H9 (cell line): ENCODE data around the gene JMJD7. TPM values are rescaled to one million over a fixed set of nuclear protein-coding genes. Genes with fewer than 3 reads are reported as not detected.

ENCODE experiments used
- DNase-seq: peaks from one replicate; pipeline ENCODE4 v3.0.0-alpha.2; 2017
- H2AFZ ChIP-seq: one replicate; pipeline ENCODE4 v1.6.1; 2013; ENCODE audit warnings: mild to moderate bottlenecking, low read length, control low read depth, moderate library complexity
- H2AK5ac ChIP-seq: 2 replicates; pipeline ENCODE4 v1.6.1; 2013; ENCODE audit warnings: low read length, control low read depth, mixed read lengths; ENCODE audit not compliant: insufficient read length
- H2BK120ac ChIP-seq: one replicate; pipeline ENCODE4 v1.6.1; 2013; ENCODE audit warnings: low read depth, mild to moderate bottlenecking, low read length, control low read depth, inconsistent platforms; ENCODE audit not compliant: poor library complexity, severe bottlenecking
- H2BK12ac ChIP-seq: 2 replicates; pipeline ENCODE4 v1.6.1; 2013; ENCODE audit warnings: low read length, control low read depth, mixed read lengths, low read depth; ENCODE audit not compliant: insufficient read length
- H2BK15ac ChIP-seq: 2 replicates; pipeline ENCODE4 v1.6.1; 2013; ENCODE audit warnings: low read depth, low read length, control low read depth
- H2BK20ac ChIP-seq: one replicate; pipeline ENCODE4 v1.6.1; 2013; ENCODE audit warnings: low read depth, mild to moderate bottlenecking, low read length, control low read depth, inconsistent platforms; ENCODE audit not compliant: poor library complexity, severe bottlenecking
- H2BK5ac ChIP-seq: 2 replicates; pipeline ENCODE4 v1.6.1; 2013; ENCODE audit warnings: low read length, control low read depth, mixed read lengths; ENCODE audit not compliant: insufficient read length
- H3K14ac ChIP-seq: 2 replicates; pipeline ENCODE4 v1.6.1; 2013; ENCODE audit warnings: low read length, control low read depth; ENCODE audit not compliant: insufficient read depth
- H3K18ac ChIP-seq: 2 replicates; pipeline ENCODE4 v1.6.1; 2013; ENCODE audit warnings: low read depth, mild to moderate bottlenecking, mixed read lengths, low read length, control low read depth; ENCODE audit not compliant: insufficient read length
- H3K23ac ChIP-seq: 2 replicates; pipeline ENCODE4 v1.6.1; 2013; ENCODE audit warnings: low read length, control low read depth, mixed read lengths, low read depth; ENCODE audit not compliant: insufficient read length
- H3K23me2 ChIP-seq: 2 replicates; pipeline ENCODE4 v1.6.1; 2013; ENCODE audit warnings: low read depth, mild to moderate bottlenecking, mixed read lengths, low read length, control low read depth; ENCODE audit not compliant: insufficient read length, poor library complexity, severe bottlenecking
- H3K27ac ChIP-seq: 2 replicates; pipeline ENCODE4 v1.5.1; 2013; ENCODE audit warnings: low read length, control low read depth, mixed read lengths, low read depth; ENCODE audit not compliant: insufficient read length
- H3K27me3 ChIP-seq: 2 replicates; pipeline ENCODE4 v1.6.1; 2013; ENCODE audit warnings: low read length, control low read depth, inconsistent platforms; ENCODE audit not compliant: insufficient read depth
- H3K4ac ChIP-seq: 2 replicates; pipeline ENCODE4 v1.6.1; 2013; ENCODE audit warnings: low read depth, mild to moderate bottlenecking, control low read depth, inconsistent platforms, low read length, moderate library complexity
- H3K4me1 ChIP-seq: 2 replicates; pipeline ENCODE4 v1.6.1; 2013; ENCODE audit warnings: low read length, control low read depth, inconsistent platforms; ENCODE audit not compliant: insufficient read depth
- H3K4me2 ChIP-seq: 2 replicates; pipeline ENCODE4 v1.6.1; 2013; ENCODE audit warnings: low read length, control low read depth, mixed read lengths; ENCODE audit not compliant: insufficient read length, insufficient read depth
- H3K56ac ChIP-seq: 2 replicates; pipeline ENCODE4 v1.6.1; 2013; ENCODE audit warnings: low read depth, mild to moderate bottlenecking, mixed read lengths, low read length, control low read depth; ENCODE audit not compliant: insufficient read length
- H3K79me1 ChIP-seq: 2 replicates; pipeline ENCODE4 v1.6.1; 2013; ENCODE audit warnings: low read depth, mild to moderate bottlenecking, moderate library complexity, low read length, control low read depth, inconsistent platforms; ENCODE audit not compliant: insufficient read depth, poor library complexity, severe bottlenecking
- H3K79me2 ChIP-seq: 2 replicates; pipeline ENCODE4 v1.6.1; 2013; ENCODE audit warnings: low read length, control low read depth, inconsistent platforms; ENCODE audit not compliant: insufficient read depth
- H3K9ac ChIP-seq: 2 replicates; pipeline ENCODE4 v1.6.1; 2013; ENCODE audit warnings: low read length, control low read depth, mixed read lengths; ENCODE audit not compliant: insufficient read length; ENCODE audit errors: extremely low read depth
- H3K9me3 ChIP-seq: one replicate; pipeline ENCODE4 v1.6.1; 2013; ENCODE audit warnings: low read depth, low read length, inconsistent platforms; ENCODE audit not compliant: control insufficient read depth
- H3T11ph ChIP-seq: one replicate; pipeline ENCODE4 v1.6.1; 2013; ENCODE audit warnings: mild to moderate bottlenecking, low read length, control low read depth, inconsistent platforms
- H4K20me1 ChIP-seq: one replicate; pipeline ENCODE4 v1.6.1; 2013; ENCODE audit not compliant: control insufficient read depth, insufficient read length, insufficient read depth
- H4K5ac ChIP-seq: 2 replicates; pipeline ENCODE4 v1.6.1; 2013; ENCODE audit warnings: low read depth, mild to moderate bottlenecking, mixed read lengths, low read length, control low read depth; ENCODE audit not compliant: insufficient read length
- H4K8ac ChIP-seq: replicated peaks from 2 replicates; pipeline ENCODE4 v1.6.1; 2013; ENCODE audit warnings: low read length, control low read depth, mixed read lengths, low read depth; ENCODE audit not compliant: insufficient read length
- H4K91ac ChIP-seq: 2 replicates; pipeline ENCODE4 v1.6.1; 2013; ENCODE audit warnings: low read depth, mild to moderate bottlenecking, moderate library complexity, mixed read lengths, low read length, control low read depth; ENCODE audit not compliant: insufficient read length
- H3K27ac Mint-ChIP-seq, 3 experiments: 2 replicates in 2 of 3; 3 replicates in 1 of 3; pipeline ENCODE4 v1.8.0; 2020 to 2021; ENCODE audit warnings: mixed read lengths in 3 of 3, mild to moderate bottlenecking in 1 of 3, moderate library complexity in 1 of 3
- H3K27me3 Mint-ChIP-seq: 2 replicates; pipeline ENCODE4 v1.8.0; 2021; ENCODE audit warnings: low read depth, mild to moderate bottlenecking, moderate library complexity, mixed read lengths
- H3K36me3 Mint-ChIP-seq, 3 experiments: 2 replicates in 2 of 3; 3 replicates in 1 of 3; pipeline ENCODE4 v1.8.0; 2020 to 2021; ENCODE audit warnings: low read depth in 3 of 3, mixed read lengths in 3 of 3; ENCODE audit not compliant: insufficient read depth in 1 of 3
- H3K4me1 Mint-ChIP-seq, 2 experiments: 2 replicates each; pipeline ENCODE4 v1.8.0; 2020; ENCODE audit warnings: mixed read lengths in 2 of 2
- H3K4me3 Mint-ChIP-seq, 2 experiments: 2 replicates in 1 of 2; 3 replicates in 1 of 2; pipeline ENCODE4 v1.8.0; 2020 to 2021; ENCODE audit warnings: mild to moderate bottlenecking in 2 of 2, mixed read lengths in 2 of 2, moderate library complexity in 1 of 2
- H3K9me3 Mint-ChIP-seq, 2 experiments: 2 replicates in 1 of 2; 3 replicates in 1 of 2; pipeline ENCODE4 v1.8.0; 2020; ENCODE audit warnings: mild to moderate bottlenecking in 2 of 2, mixed read lengths in 2 of 2, moderate library complexity in 1 of 2
- CTCF ChIP-seq: fragments of 200-600 bp; sonication (generic); conservative IDR thresholded peaks from 3 replicates; pipeline ENCODE4 v1.8.0; 2021; ENCODE audit warnings: antibody characterized with exemption, mild to moderate bottlenecking
- WGBS: extraction: QIAGEN DNeasy Blood & Tissue Kit; methylation state at CpG from one replicate; pipeline ENCODE4 v1.1.7; 2013; ENCODE audit warnings: missing lambda C conversion rate, low lambda C conversion rate, mixed read lengths; ENCODE audit not compliant: insufficient read length; ENCODE audit errors: extremely low coverage; 5-methylcytosine and 5-hydroxymethylcytosine counted together
- total RNA-seq: library from RNA; stranded (reverse); gene quantifications from 2 replicates; pipeline ENCODE4 v1.2.1, GENCODE V29; 2021

The JMJD7 gene
- total RNA-seq, 1 experiment from 2014 or later = 13.3 TPM

GRCh38 chr15:41820791-41821423 is 7.0 kb upstream of the JMJD7 start:
- Histone ChIP-seq H3K9ac (no peak overlapping the region), H3K4me2 (no peak overlapping the region), H3K4me1 (no peaks in the 10 kb centered on the region), H2BK120ac (no peak overlapping the region), H2AK5ac (no peak overlapping the region), H2BK12ac (no peak overlapping the region), H3K23me2 (no peaks in the 10 kb centered on the region), H2BK20ac (no peak overlapping the region), H3K27me3 (no peaks in the 10 kb centered on the region), H4K20me1 (no peaks in the 10 kb centered on the region), H2BK15ac (no peak overlapping the region), H3K79me1 (no peaks in the 10 kb centered on the region), H3K9me3 (no peaks in the 10 kb centered on the region), H3T11ph (no peak overlapping the region), H4K8ac (no peak overlapping the region), H3K23ac (no peak overlapping the region), H3K27ac (no peak overlapping the region), H4K91ac (no peak overlapping the region), H3K4ac (no peak overlapping the region), H2BK5ac (no peak overlapping the region), H4K5ac (no peak overlapping the region), H3K14ac (no peak overlapping the region; the same call in 1 of the 2 replicates), H3K18ac (no peak overlapping the region), H3K56ac (no peak overlapping the region), H2AFZ (no peak overlapping the region), H3K79me2 (no peaks in the 10 kb centered on the region)
- Mint-ChIP-seq H3K36me3 (peaks cover 3 to 17% (median 5%) of the 10 kb centered on the region in 3 experiments; a peak in 5 of 7 replicates), H3K4me1 (peaks cover 2 to 5% of the 10 kb centered on the region in 2 experiments; a peak in 3 of 4 replicates), H3K27ac (no peak overlapping the region), H3K9me3 (no peaks in the 10 kb centered on the region), H3K27me3 (no peaks in the 10 kb centered on the region), H3K4me3 (no peak overlapping the region)
- TF ChIP-seq CTCF = no peak
- WGBS = no CpG with 5 or more reads among the region's 6 CpGs
- no peak for DNase-seq
